ENCODE results near the gene KIF25. TPM values are rescaled to one million over a fixed set of nuclear protein-coding genes. Genes with fewer than 3 reads are reported as not detected.
A peak's percentile ranks its signal among the peaks of the same experiment; 100 is the strongest.

Gene KIF25, protein sequence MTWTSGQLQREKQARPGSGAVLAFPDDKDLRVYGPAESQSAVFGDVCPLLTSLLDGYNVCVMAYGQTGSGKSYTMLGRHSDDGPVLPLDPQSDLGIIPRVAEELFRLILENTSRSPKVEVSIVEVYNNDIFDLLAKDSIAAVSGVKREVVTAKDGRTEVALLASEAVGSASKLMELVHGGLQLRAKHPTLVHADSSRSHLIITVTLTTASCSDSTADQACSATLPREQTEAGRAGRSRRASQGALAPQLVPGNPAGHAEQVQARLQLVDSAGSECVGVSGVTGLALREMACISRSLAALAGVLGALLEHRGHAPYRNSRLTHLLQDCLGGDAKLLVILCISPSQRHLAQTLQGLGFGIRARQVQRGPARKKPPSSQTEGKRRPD
- 0.22 and 0.59 TPM in 2 replicates for total RNA-seq (2021)
- long read RNA-seq, result 0 reads

- Histone ChIP-seq H2AK5ac (ENCODE audit: insufficient read length, low read length) (no peak within 1 kb of the TSS), H3K18ac (ENCODE audit: insufficient read length, low read depth, low read length) (no peak within 1 kb of the TSS), H3K23me2 (ENCODE audit: insufficient read length, low read depth, low read length, poor library complexity, severe bottlenecking) (no peaks in the 10 kb centered on the region), H4K20me1 (ENCODE audit: control insufficient read depth, insufficient read depth, insufficient read length) (no peaks in the 10 kb centered on the region), H4K8ac (replicated peaks; ENCODE audit: insufficient read length, low read depth, low read length) (no peak within 1 kb of the TSS), H3K56ac (ENCODE audit: insufficient read length, low read depth, low read length) (no peak within 1 kb of the TSS), H3K27me3 (ENCODE audit: insufficient read depth, low read length) (no peaks in the 10 kb centered on the region), H3K23ac (ENCODE audit: insufficient read length, low read depth, low read length) (no peak within 1 kb of the TSS), H4K91ac (ENCODE audit: insufficient read length, low read depth, low read length) (no peak within 1 kb of the TSS), H3K14ac (ENCODE audit: insufficient read depth, low read length) (no peak within 1 kb of the TSS; the same call in 1 of the 2 replicates), H3K9ac (ENCODE audit: extremely low read depth, insufficient read length, low read length) (no peak within 1 kb of the TSS), H3K4me2 (ENCODE audit: insufficient read depth, insufficient read length, low read length) (no peak within 1 kb of the TSS), H3T11ph (ENCODE audit: low read length) (no peak within 1 kb of the TSS), H3K9me3 (ENCODE audit: control insufficient read depth, low read depth, low read length) (no peaks in the 10 kb centered on the region), H2BK15ac (ENCODE audit: low read depth, low read length) (no peak within 1 kb of the TSS), H3K4ac (ENCODE audit: low read depth, low read length) (no peak within 1 kb of the TSS), H3K79me1 (ENCODE audit: insufficient read depth, low read depth, low read length, poor library complexity, severe bottlenecking) (no peaks in the 10 kb centered on the region), H2BK20ac (ENCODE audit: low read depth, low read length, poor library complexity, severe bottlenecking) (no peak within 1 kb of the TSS), H3K27ac (ENCODE audit: insufficient read length, low read depth, low read length) (no peak within 1 kb of the TSS), H2AFZ (ENCODE audit: low read length) (no peak within 1 kb of the TSS), H3K79me2 (ENCODE audit: insufficient read depth, low read length) (no peaks in the 10 kb centered on the region), H2BK5ac (ENCODE audit: insufficient read length, low read length) (no peak within 1 kb of the TSS), H2BK12ac (ENCODE audit: insufficient read length, low read depth, low read length) (no peak within 1 kb of the TSS), H4K5ac (ENCODE audit: insufficient read length, low read depth, low read length) (no peak within 1 kb of the TSS), H2BK120ac (ENCODE audit: low read depth, low read length, poor library complexity, severe bottlenecking) (no peak within 1 kb of the TSS), H3K4me1 (ENCODE audit: insufficient read depth, low read length) (no peaks in the 10 kb centered on the region; the same call in 1 of the 2 replicates)
- peak within 1 kb of the TSS in 1 of 2 experiments; percentile 32; a peak in 2 of 5 replicates for H3K4me3 Mint-ChIP-seq
- peaks cover 1 to 10% (median 7%) of the 10 kb centered on the region in 3 experiments; a peak in 3 of 7 replicates for H3K36me3 Mint-ChIP-seq (ENCODE audit: insufficient read depth in 1 of 3, low read depth in 3 of 3)
- WGBS (ENCODE audit: extremely low coverage, insufficient read length, low lambda C conversion rate), result no CpG with 5 or more reads among the region's 9 CpGs
- DNase-seq, result no peak
- no peaks in the 10 kb centered on the region for H3K27me3 Mint-ChIP-seq (ENCODE audit: low read depth)
- peak within 1 kb of the TSS in 1 of 3 experiments; percentile 72; a peak in 1 of 7 replicates for H3K27ac Mint-ChIP-seq
- peaks cover 9 to 13% of the 10 kb centered on the region in 2 experiments; a peak in 4 of 5 replicates for H3K9me3 Mint-ChIP-seq
- peaks cover 4 to 13% of the 10 kb centered on the region in 2 experiments; a peak in 3 of 4 replicates for H3K4me1 Mint-ChIP-seq
- TF ChIP-seq, protein P1, sequence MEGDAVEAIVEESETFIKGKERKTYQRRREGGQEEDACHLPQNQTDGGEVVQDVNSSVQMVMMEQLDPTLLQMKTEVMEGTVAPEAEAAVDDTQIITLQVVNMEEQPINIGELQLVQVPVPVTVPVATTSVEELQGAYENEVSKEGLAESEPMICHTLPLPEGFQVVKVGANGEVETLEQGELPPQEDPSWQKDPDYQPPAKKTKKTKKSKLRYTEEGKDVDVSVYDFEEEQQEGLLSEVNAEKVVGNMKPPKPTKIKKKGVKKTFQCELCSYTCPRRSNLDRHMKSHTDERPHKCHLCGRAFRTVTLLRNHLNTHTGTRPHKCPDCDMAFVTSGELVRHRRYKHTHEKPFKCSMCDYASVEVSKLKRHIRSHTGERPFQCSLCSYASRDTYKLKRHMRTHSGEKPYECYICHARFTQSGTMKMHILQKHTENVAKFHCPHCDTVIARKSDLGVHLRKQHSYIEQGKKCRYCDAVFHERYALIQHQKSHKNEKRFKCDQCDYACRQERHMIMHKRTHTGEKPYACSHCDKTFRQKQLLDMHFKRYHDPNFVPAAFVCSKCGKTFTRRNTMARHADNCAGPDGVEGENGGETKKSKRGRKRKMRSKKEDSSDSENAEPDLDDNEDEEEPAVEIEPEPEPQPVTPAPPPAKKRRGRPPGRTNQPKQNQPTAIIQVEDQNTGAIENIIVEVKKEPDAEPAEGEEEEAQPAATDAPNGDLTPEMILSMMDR (conservative IDR thresholded peaks at IDR 0.05), result no peak
Measured at GRCh38 chr6:167997642-167998041, at the start of gene KIF25. TSS of gene KIF25 (plus strand) at chr6:167997671. CDS start at chr6:168029586, 31,915 bp downstream.

Measured in H9 (cell line).